ENCODE data around the gene STK10. TPM values are rescaled to one million over a fixed set of nuclear protein-coding genes. Genes with fewer than 3 reads are reported as not detected.

Gene STK10
- total RNA-seq, 1 donor from 2014 or later: 105 TPM

DNA sequence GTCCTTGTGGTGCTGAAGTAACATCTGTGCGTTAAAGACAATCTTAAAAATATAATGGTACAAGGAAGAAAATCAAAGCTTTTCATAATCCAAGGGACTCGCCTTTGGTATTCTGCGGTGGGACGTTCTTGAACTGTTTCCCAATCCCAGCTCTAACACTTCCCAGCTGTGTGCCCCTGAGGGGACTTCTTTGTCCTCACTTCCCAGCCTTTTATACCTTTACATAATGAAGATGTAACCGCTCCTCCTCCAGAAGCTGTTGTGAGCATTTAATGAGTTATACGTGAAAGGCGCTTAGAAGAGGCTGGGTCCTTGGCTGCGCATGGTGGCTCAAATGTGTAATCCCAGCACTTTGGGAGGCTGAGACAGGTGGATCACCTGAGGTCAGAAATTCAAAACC, 16.9 kb downstream of the STK10 start:
- Mint-ChIP-seq H3K27me3 (ENCODE audit: low read depth) (no peaks in the 10 kb centered on the region), H3K4me3 (ENCODE audit: low read depth) (no peak overlapping the region), H3K4me1 (ENCODE audit: low read depth) (peaks cover 68% of the 10 kb centered on the region), H3K9me3 (no peaks in the 10 kb centered on the region), H3K27ac (no peak overlapping the region), H3K36me3 (ENCODE audit: low read depth) (peaks cover 64% of the 10 kb centered on the region)
- intact Hi-C loops (cut with micrococcal nuclease): loop anchor here (5.0 kb wide), 1 partner anchor 886 kb away; the partner anchor contains the start of gene CREBRF
- no peak for DNase-seq (ENCODE audit: low spot score)

DNA sequence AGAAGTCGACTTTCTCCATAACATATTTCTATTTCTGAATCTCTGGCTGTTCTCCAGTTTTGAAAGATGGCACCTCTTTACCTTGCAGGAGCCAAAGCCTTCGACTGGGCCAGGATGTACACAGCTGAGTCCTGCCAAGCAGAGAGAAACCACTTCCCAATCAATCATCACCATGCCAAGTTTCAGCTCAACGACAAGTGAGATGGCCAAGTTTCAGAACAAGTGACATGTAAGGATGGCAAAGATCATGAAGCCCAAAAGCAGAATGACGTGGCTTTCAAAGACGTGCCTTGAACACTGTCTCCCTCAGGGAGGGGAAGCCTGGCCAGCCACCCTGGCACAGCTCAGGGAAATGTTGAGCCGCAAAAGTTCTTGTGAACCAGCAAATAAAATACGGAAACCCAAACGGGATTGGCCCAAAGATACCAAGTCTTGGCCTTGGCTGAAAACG, 17.7 kb downstream of the STK10 start:
- no peak overlapping the region for H3K4me3 Mint-ChIP-seq (ENCODE audit: low read depth)
- intact Hi-C loops (cut with micrococcal nuclease): loop anchor here (5.0 kb wide), 1 partner anchor 887 kb away; the partner anchor contains the start of gene CREBRF
- no peaks in the 10 kb centered on the region for H3K27me3 Mint-ChIP-seq (ENCODE audit: low read depth)
- DNase-seq (ENCODE audit: low spot score): no peak
- H3K9me3 Mint-ChIP-seq: no peaks in the 10 kb centered on the region
- H3K36me3 Mint-ChIP-seq (ENCODE audit: low read depth): peaks cover 62% of the 10 kb centered on the region
- H3K27ac Mint-ChIP-seq: peak overlapping the region; percentile 83
- H3K4me1 Mint-ChIP-seq (ENCODE audit: low read depth): peaks cover 61% of the 10 kb centered on the region

DNA sequence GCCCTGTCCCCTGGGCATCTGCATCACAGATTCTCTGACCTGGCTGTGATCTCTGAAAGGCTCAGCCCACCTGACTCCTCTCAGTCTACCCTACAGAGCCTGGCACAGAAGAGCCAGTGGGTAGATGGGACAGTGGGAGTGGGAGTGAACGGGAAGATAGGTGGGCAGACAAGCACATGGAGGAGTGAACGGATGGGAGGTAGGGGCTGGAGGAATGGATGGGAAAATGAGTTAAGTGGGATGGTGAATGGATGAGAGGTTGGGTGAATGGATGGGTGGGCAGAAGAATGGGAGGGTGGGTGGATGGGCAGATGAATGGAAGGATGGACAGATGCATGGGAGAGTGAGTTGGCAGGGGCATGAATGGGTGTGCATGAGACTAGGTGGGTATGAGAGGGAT, 18.8 kb downstream of the STK10 start:
- peak overlapping the region; percentile 51 for H3K27ac Mint-ChIP-seq
- peaks cover 56% of the 10 kb centered on the region for H3K36me3 Mint-ChIP-seq (ENCODE audit: low read depth)
- H3K27me3 Mint-ChIP-seq (ENCODE audit: low read depth): no peaks in the 10 kb centered on the region
- intact Hi-C loops (cut with micrococcal nuclease): no loop called here
- no peaks in the 10 kb centered on the region for H3K9me3 Mint-ChIP-seq
- H3K4me3 Mint-ChIP-seq (ENCODE audit: low read depth): no peak overlapping the region
- no peak for DNase-seq (ENCODE audit: low spot score)
- peaks cover 53% of the 10 kb centered on the region for H3K4me1 Mint-ChIP-seq (ENCODE audit: low read depth)

DNA sequence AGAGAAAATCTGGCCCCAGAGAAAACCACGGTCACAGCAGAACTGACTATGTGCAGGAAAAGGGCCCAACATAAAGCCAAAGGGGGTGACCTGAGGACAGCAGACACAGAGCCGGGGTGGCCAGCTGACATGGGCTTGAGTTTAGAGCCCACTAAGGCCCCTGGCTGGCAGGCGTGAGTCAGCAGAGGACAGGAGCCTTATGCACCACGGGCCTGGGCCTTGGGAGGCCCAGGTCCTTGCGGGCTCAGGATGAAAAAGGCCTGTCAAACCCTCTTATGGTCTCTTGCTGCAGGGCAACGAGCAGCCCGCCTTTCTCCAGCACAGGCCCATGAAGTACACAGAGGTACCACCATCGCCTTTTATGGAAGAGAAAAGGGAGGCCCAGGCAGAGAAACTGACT, 19.7 kb downstream of the STK10 start:
- Mint-ChIP-seq H3K27me3 (ENCODE audit: low read depth) (no peaks in the 10 kb centered on the region), H3K4me1 (ENCODE audit: low read depth) (peaks cover 44% of the 10 kb centered on the region), H3K9me3 (no peaks in the 10 kb centered on the region), H3K4me3 (ENCODE audit: low read depth) (no peak overlapping the region), H3K36me3 (ENCODE audit: low read depth) (peaks cover 47% of the 10 kb centered on the region), H3K27ac (no peak overlapping the region)
- no peak for DNase-seq (ENCODE audit: low spot score)
- intact Hi-C loops (cut with micrococcal nuclease): no loop called here

DNA sequence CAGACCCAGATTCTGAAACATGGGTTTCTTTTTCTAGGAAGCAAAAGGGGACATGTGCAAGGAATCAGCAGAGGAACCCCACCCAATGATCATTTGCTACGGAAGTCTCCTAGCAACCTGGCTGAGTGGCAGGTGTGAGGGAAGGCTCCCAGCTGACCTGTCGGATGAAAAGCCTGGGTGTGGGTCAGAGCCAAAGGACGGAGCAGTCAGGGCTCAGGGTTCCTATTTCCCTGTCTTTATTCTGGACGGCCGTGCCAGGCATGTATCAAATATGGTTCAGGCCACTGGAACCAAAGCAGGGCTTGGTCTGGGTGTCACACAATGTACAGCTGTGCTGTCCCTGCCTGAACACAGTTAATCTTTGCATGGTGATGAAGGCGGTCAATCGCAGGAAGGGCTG, 20.1 kb downstream of the STK10 start:
- no peak overlapping the region for H3K4me3 Mint-ChIP-seq (ENCODE audit: low read depth)
- peaks cover 40% of the 10 kb centered on the region for H3K4me1 Mint-ChIP-seq (ENCODE audit: low read depth)
- H3K36me3 Mint-ChIP-seq (ENCODE audit: low read depth): peaks cover 46% of the 10 kb centered on the region
- H3K27me3 Mint-ChIP-seq (ENCODE audit: low read depth): no peaks in the 10 kb centered on the region
- H3K9me3 Mint-ChIP-seq: no peaks in the 10 kb centered on the region
- no peak for DNase-seq (ENCODE audit: low spot score)
- H3K27ac Mint-ChIP-seq: no peak overlapping the region
- intact Hi-C loops (cut with micrococcal nuclease): no loop called here

DNA sequence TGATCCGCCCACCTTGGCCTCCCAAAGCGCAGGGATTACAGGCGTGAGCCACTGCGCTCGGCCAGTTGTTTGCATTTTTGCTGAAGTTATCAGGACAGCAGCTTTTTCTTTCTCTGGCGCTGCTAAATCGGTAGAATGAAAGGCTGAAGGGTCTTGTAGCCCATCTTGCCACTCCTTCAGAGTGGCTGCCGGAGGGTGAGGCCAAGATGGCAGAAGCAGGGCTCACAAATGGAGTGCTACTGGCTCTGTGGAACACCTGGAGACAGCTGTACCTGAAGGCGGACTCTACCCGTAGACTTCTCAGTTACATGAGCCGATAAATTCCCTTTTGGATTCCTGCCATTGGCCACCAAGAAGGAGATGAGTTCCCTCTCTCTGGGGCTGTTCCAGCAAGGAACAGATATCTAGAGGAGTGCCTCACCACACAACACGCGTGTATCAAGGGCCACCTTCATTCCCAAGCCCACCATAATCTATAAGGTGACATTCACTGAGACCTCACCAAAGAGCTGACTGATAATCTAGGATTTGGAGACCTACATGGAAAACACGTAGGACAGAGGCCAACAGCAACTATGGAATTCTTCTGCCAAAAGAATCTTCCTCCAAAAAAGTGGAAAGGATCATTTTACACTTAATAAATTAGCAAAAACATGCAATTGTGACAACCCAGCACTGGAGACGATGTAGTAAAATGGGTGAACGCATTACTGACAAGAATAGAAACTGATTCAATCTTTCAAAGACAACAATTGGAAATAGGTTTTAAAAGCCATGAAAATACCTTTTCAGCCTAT, 21.8 kb downstream of the STK10 start:
- H3K36me3 Mint-ChIP-seq (ENCODE audit: low read depth): peaks cover 46% of the 10 kb centered on the region
- no peak overlapping the region for H3K27ac Mint-ChIP-seq
- intact Hi-C loops (cut with micrococcal nuclease): no loop called here
- DNase-seq (ENCODE audit: low spot score): no peak
- H3K4me1 Mint-ChIP-seq (ENCODE audit: low read depth): peaks cover 42% of the 10 kb centered on the region
- no peaks in the 10 kb centered on the region for H3K27me3 Mint-ChIP-seq (ENCODE audit: low read depth)
- no peaks in the 10 kb centered on the region for H3K9me3 Mint-ChIP-seq
- H3K4me3 Mint-ChIP-seq (ENCODE audit: low read depth): no peak overlapping the region

DNA sequence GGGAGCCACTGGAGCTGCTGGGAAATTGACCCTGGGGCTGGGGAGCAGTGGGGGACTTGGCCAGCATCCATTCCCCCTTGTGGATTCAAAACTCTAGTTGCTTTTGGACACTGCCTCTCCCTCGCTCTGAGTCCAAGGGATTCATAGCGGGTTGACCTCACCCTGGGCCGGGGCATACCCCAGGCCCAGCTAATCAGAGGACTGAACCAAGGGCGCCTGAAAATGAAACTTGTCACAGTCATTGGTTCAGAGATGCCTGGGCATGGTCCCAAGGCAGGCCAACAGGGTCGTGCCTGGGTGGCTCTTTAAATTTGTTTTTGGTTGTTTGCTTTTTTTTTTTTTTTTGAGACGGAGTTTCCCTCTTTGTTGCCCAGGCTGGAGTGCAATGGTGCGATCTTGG, 22.6 kb downstream of the STK10 start:
- no peaks in the 10 kb centered on the region for H3K9me3 Mint-ChIP-seq
- no peak for DNase-seq (ENCODE audit: low spot score)
- intact Hi-C loops (cut with micrococcal nuclease): no loop called here
- H3K27me3 Mint-ChIP-seq (ENCODE audit: low read depth): no peaks in the 10 kb centered on the region
- H3K4me1 Mint-ChIP-seq (ENCODE audit: low read depth): peaks cover 39% of the 10 kb centered on the region
- H3K27ac Mint-ChIP-seq: no peak overlapping the region
- peaks cover 44% of the 10 kb centered on the region for H3K36me3 Mint-ChIP-seq (ENCODE audit: low read depth)
- H3K4me3 Mint-ChIP-seq (ENCODE audit: low read depth): no peak overlapping the region

DNA sequence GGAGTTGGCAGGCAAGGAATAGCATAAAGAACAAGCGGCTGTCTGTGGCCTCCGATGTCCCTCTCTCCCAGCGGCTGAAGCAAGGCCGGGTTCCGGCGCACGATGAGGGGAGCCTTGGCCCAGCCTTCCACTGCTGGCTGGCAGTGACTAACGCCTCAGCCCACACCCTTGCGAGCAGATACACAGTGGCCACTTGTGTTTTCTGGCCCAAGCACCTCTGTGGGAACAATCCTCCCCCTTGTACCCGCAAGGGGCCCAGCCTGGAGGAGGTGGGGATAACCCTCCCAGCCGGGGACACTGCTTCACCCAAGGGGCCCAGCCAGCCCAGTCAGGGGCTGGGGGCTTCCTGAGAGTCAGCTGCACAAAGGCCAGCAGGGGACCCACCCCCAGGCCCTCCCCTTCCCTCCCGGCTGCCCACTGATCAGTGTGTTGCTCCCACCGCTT, 23.2 kb downstream of the STK10 start:
- intact Hi-C loops (cut with micrococcal nuclease): no loop called here
- Mint-ChIP-seq H3K4me1 (ENCODE audit: low read depth) (peaks cover 33% of the 10 kb centered on the region), H3K27ac (no peak overlapping the region), H3K27me3 (ENCODE audit: low read depth) (no peaks in the 10 kb centered on the region), H3K9me3 (no peaks in the 10 kb centered on the region), H3K36me3 (ENCODE audit: low read depth) (peaks cover 38% of the 10 kb centered on the region), H3K4me3 (ENCODE audit: low read depth) (no peak overlapping the region)
- DNase-seq (ENCODE audit: low spot score): no peak

DNA sequence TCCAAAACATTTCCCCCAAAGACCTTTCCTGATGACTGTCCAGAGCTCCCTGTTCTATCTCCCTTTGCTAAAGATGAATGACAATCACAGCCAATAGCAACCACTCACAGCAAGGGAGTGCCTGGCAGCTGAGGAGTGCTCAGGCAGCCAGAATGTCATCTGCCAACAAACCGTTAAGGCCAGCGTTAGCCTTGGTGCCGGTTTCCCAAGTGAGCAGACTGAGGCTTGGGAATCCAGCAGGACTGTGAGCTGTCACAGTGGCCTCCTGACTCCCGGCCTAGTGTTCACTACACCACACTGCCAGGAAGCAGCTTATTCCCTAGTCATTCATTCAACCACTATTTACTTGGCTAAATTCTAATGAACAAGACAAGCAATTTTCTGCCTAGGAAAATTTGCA, 24.7 kb downstream of the STK10 start:
- H3K9me3 Mint-ChIP-seq: no peaks in the 10 kb centered on the region
- H3K27ac Mint-ChIP-seq: no peak overlapping the region
- no peak for DNase-seq (ENCODE audit: low spot score)
- peaks cover 27% of the 10 kb centered on the region for H3K4me1 Mint-ChIP-seq (ENCODE audit: low read depth)
- no peak overlapping the region for H3K4me3 Mint-ChIP-seq (ENCODE audit: low read depth)
- H3K27me3 Mint-ChIP-seq (ENCODE audit: low read depth): no peaks in the 10 kb centered on the region
- peaks cover 36% of the 10 kb centered on the region for H3K36me3 Mint-ChIP-seq (ENCODE audit: low read depth)
- intact Hi-C loops (cut with micrococcal nuclease): no loop called here

DNA sequence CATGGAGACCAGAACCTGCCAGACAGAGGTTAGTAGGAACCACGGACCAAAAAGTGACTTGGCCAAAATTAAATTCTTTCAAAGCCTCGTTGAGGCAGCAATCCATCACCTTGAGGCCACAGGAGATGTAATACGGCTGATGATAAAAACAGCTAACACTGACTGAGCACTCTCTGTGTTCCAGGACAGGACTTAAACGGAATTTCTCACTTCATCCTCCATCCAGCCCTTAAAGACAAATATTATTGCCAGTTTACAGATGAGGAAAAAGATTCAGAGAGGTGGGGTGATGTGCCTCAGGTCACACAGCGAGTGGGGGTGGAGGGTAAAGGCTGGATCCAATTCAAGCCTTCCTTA, 25.1 kb downstream of the STK10 start:
- Mint-ChIP-seq H3K9me3 (no peaks in the 10 kb centered on the region), H3K4me1 (ENCODE audit: low read depth) (peaks cover 24% of the 10 kb centered on the region), H3K4me3 (ENCODE audit: low read depth) (no peak overlapping the region), H3K36me3 (ENCODE audit: low read depth) (peaks cover 34% of the 10 kb centered on the region), H3K27ac (no peak overlapping the region), H3K27me3 (ENCODE audit: low read depth) (no peaks in the 10 kb centered on the region)
- DNase-seq (ENCODE audit: low spot score): no peak
- intact Hi-C loops (cut with micrococcal nuclease): no loop called here

DNA sequence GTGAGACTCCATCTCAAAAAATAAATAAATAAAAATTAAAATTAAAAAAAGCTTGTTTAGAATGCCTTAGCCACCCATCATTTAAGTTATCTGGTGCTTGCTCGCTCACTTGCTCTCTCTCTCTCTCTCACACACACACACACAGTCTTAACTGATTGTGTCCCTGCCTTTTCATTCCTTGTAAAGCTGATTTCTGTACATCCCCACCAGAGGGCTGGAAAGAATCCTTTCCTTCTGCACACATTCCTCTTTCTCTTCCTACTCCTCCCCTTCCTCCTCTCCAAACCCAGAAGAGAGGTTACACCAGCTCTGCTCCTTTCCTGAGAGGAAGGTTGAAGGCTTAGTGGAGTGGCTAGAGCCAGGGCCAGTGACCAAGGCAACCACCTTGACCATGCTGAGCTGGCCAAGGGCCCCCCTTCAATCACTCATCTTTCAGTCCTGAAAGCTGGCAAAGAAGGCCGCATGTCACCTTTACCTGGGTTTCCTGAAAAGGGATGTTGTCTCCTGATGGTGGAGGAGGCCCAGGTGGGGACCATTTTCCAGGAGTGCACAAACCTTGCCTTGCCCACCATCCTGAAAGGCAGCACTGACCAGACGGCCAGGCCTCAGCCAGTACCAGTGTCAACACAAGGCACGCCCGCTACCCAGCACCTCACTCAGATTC, 25.6 kb downstream of the STK10 start:
- H3K27ac Mint-ChIP-seq: peak overlapping the region; percentile 29
- H3K9me3 Mint-ChIP-seq: no peaks in the 10 kb centered on the region

DNA sequence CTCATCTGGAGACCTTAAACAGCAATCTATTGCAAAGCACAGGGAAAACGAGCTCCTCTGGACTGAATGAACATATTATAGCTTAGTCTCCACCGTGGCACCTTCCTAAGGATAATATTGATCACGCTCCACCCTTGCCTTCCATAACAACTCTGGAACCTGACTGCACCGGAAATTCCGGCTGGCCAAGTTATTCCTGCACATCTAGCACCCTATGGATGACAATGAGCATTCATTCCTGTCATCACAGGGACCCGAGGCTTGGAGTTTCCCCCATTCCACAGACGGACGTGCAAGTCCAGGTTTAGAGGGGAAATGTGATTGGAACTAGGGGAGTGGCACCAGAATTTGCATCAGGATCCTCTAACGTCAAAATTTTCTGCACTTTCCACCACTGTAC, 27.5 kb downstream of the STK10 start:
- Mint-ChIP-seq H3K27me3 (ENCODE audit: low read depth) (no peaks in the 10 kb centered on the region), H3K4me3 (ENCODE audit: low read depth) (no peak overlapping the region), H3K36me3 (ENCODE audit: low read depth) (peaks cover 43% of the 10 kb centered on the region), H3K9me3 (no peaks in the 10 kb centered on the region), H3K27ac (no peak overlapping the region), H3K4me1 (ENCODE audit: low read depth) (peaks cover 23% of the 10 kb centered on the region)
- DNase-seq (ENCODE audit: low spot score): no peak
- intact Hi-C loops (cut with micrococcal nuclease): no loop called here

More for the DNA sequence above, 25.6 kb downstream of the STK10 start:
- Mint-ChIP-seq H3K27me3 (ENCODE audit: low read depth) (no peaks in the 10 kb centered on the region), H3K4me3 (ENCODE audit: low read depth) (no peak overlapping the region), H3K4me1 (ENCODE audit: low read depth) (peaks cover 24% of the 10 kb centered on the region), H3K36me3 (ENCODE audit: low read depth) (peaks cover 33% of the 10 kb centered on the region)
- intact Hi-C loops (cut with micrococcal nuclease): no loop called here
- no peak for DNase-seq (ENCODE audit: low spot score)

DNA sequence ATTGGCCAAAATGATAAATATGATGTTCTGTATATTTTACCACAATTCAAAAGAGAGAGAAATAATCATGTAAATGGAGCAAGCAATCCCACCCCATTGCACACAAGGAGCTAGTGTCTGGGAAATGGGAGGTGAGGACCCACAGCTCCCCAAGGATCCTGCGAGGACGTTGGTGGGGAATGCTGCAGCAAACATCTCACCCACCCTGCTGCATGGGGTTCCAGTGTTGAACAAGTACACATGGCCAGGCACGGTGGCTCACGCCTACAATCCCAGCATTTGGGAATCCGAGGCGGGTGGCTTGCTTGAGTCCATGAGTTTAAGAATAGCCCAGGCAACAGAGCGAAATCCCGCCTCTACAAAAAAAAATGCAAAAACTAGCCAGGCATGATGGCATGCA, 29.0 kb downstream of the STK10 start:
- peaks cover 29% of the 10 kb centered on the region for H3K4me1 Mint-ChIP-seq (ENCODE audit: low read depth)
- H3K27ac Mint-ChIP-seq: no peak overlapping the region
- intact Hi-C loops (cut with micrococcal nuclease): no loop called here
- no peaks in the 10 kb centered on the region for H3K9me3 Mint-ChIP-seq
- H3K36me3 Mint-ChIP-seq (ENCODE audit: low read depth): peaks cover 54% of the 10 kb centered on the region
- H3K4me3 Mint-ChIP-seq (ENCODE audit: low read depth): no peak overlapping the region
- H3K27me3 Mint-ChIP-seq (ENCODE audit: low read depth): no peaks in the 10 kb centered on the region
- DNase-seq (ENCODE audit: low spot score): no peak
